HFF-Myc (cell line): Measurements from ENCODE around the gene MRPS2.
"Not testable (repeated sequence)": the region's sequence is repeated elsewhere in the genome, so short reads cannot be mapped to it uniquely, and the experiment has no call there.

Experiments
- DNase-seq: peaks from one replicate; pipeline ENCODE4 v3.0.0-alpha.2; 2011; ENCODE audit warnings: low read depth; ENCODE audit errors: extremely low read depth
- H3K4me3 ChIP-seq: replicated peaks from 2 replicates; pipeline ENCODE4 v1.5.1; 2011; ENCODE audit warnings: low read depth, mild to moderate bottlenecking, control low read depth, low read length
- CTCF ChIP-seq: IDR thresholded peaks from 2 replicates; pipeline ENCODE4 v1.5.1; 2012; ENCODE audit warnings: mild to moderate bottlenecking, low read depth, low read length, control low read depth; ENCODE audit errors: missing control alignments

MRPS2 gene

GRCh38 chr9:135523521-135524129, 23.1 kb downstream of the MRPS2 start:
- no peak for TF ChIP-seq CTCF
- no peak overlapping the region for H3K4me3 ChIP-seq
- DNase-seq: no peak

- DNase-seq: no peak
- TF ChIP-seq CTCF: no peak
- no peak overlapping the region for H3K4me3 ChIP-seq
Observed at GRCh38 chr9:135524130-135524861, 23.8 kb downstream of the MRPS2 start.

GRCh38 chr9:135525241-135526088, 25.0 kb downstream of the MRPS2 start:
- H3K4me3 ChIP-seq: no peak overlapping the region
- TF ChIP-seq CTCF: no peak
- DNase-seq: no peak

- no peak overlapping the region for H3K4me3 ChIP-seq
- TF ChIP-seq CTCF: no peak
- no peak for DNase-seq
Observed at GRCh38 chr9:135526089-135526729, 25.7 kb downstream of the MRPS2 start.

GRCh38 chr9:135526730-135527571, 26.5 kb downstream of the MRPS2 start:
- no peak for DNase-seq
- H3K4me3 ChIP-seq: no peak overlapping the region
- no peak for TF ChIP-seq CTCF

GRCh38 chr9:135528842-135529435, 28.5 kb downstream of the MRPS2 start:
- not testable (repeated sequence) for H3K4me3 ChIP-seq, DNase-seq
